Measurements from ENCODE around the gene MCCD1.

Gene MCCD1

GRCh38 chr6:31569861-31570536 lies 41.2 kb downstream of the MCCD1 start:
- no peak for DNase-seq (ENCODE audit: low read depth, low spot score)

GRCh38 chr6:31572041-31572911 lies 43.5 kb downstream of the MCCD1 start, which contains the start of gene LTA:
Gene LTA, plus strand, starts transcription at chr6:31572289. Its CDS starts 454 bp downstream, at chr6:31572743.
- no peak for DNase-seq (ENCODE audit: low read depth, low spot score)

- no peak for DNase-seq (ENCODE audit: low read depth, low spot score)
These were observed 44.7 kb downstream of the MCCD1 start for GRCh38 chr6:31573239-31574105.

- DNase-seq (ENCODE audit: low read depth, low spot score), result no peak
These were observed 45.6 kb downstream of the MCCD1 start for GRCh38 chr6:31574106-31575061.

GRCh38 chr6:31575335-31575901 lies 46.7 kb downstream of the MCCD1 start, which contains the start of gene TNF:
Gene TNF, plus strand, starts transcription at chr6:31575565. Its CDS starts 177 bp downstream, at chr6:31575742.
- no peak for DNase-seq (ENCODE audit: low read depth, low spot score)

- DNase-seq (ENCODE audit: low read depth, low spot score), result no peak
These were observed 47.4 kb downstream of the MCCD1 start for GRCh38 chr6:31575952-31576685.

- DNase-seq (ENCODE audit: low read depth, low spot score), result no peak
These were observed 48.3 kb downstream of the MCCD1 start for GRCh38 chr6:31576897-31577578.

- no peak for DNase-seq (ENCODE audit: low read depth, low spot score)
These were observed 48.8 kb downstream of the MCCD1 start for GRCh38 chr6:31577579-31577966.

- DNase-seq (ENCODE audit: low read depth, low spot score), result no peak
These were observed 49.7 kb downstream of the MCCD1 start for GRCh38 chr6:31578184-31579118.

- DNase-seq (ENCODE audit: low read depth, low spot score), result no peak
These were observed 50.4 kb downstream of the MCCD1 start for GRCh38 chr6:31579119-31579505.
